Omental fat pad (tissue), 4 donors: ENCODE results near the gene AGBL1. TPM values are rescaled to one million over a fixed set of nuclear protein-coding genes. Genes with fewer than 3 reads are reported as not detected.

Source experiments
- ATAC-seq: fragments of 150-250 bp; one replicate; pipeline ENCODE4 v1.9.1; 2016; ENCODE audit warnings: mild to moderate bottlenecking, moderate library complexity; ENCODE audit not compliant: low FRiP score
- DNase-seq: peaks from one replicate; pipeline ENCODE4 v3.0.0-alpha.2; 2019; ENCODE audit warnings: low spot score
- CTCF ChIP-seq, 3 donors: fragments of 450-650 bp; IDR thresholded peaks; one replicate each; pipeline ENCODE4 v1.5.1; 2016 to 2017; ENCODE audit warnings: antibody characterized with exemption in 3 of 3, mild to moderate bottlenecking in 3 of 3, moderate library complexity in 2 of 3
- total RNA-seq, 4 donors: library from RNA; depleted of rRNA; stranded (reverse); fragments of >200 nt; gene quantifications; one replicate each; pipeline ENCODE4 v1.1.0, GENCODE V29; 2016

The AGBL1 gene
- total RNA-seq, 4 donors from 2014 or later = not detected

- no peak for TF ChIP-seq CTCF (IDR thresholded peaks at IDR 0.05)
- ATAC-seq (no peak), DNase-seq (no peak)
These were observed 16.1 kb upstream of the AGBL1 start for GRCh38 chr15:86063356-86064095.

GRCh38 chr15:86064326-86064725 lies 15.3 kb upstream of the AGBL1 start:
- DNase-seq = no peak
- no peak for ATAC-seq
- TF ChIP-seq CTCF (IDR thresholded peaks at IDR 0.05) = no peak

- ATAC-seq (no peak), DNase-seq (no peak)
- TF ChIP-seq CTCF (IDR thresholded peaks at IDR 0.05) = no peak
These were observed 13.4 kb upstream of the AGBL1 start for GRCh38 chr15:86066174-86066834.

GRCh38 chr15:86073281-86073680 lies 6.4 kb upstream of the AGBL1 start:
- no peak for ATAC-seq
- TF ChIP-seq CTCF (IDR thresholded peaks at IDR 0.05) = no peak
- DNase-seq = no peak

GRCh38 chr15:86076468-86076867 lies 3.2 kb upstream of the AGBL1 start:
- no peak for DNase-seq
- no peak for ATAC-seq
- TF ChIP-seq CTCF (IDR thresholded peaks at IDR 0.05) = no peak

GRCh38 chr15:86077070-86077469 lies 2.6 kb upstream of the AGBL1 start:
- ATAC-seq (peak; percentile 69), DNase-seq (no peak)
- TF ChIP-seq CTCF (IDR thresholded peaks at IDR 0.05) = no peak

GRCh38 chr15:86080302-86080701 lies 631 bp downstream of the AGBL1 start:
- ATAC-seq (no peak), DNase-seq (no peak)
- TF ChIP-seq CTCF (IDR thresholded peaks at IDR 0.05) = no peak
